Glomerular visceral epithelial cell (primary cell): ENCODE results near the gene BRCA2.

Experiments used
- DNase-seq: peaks from one replicate; pipeline ENCODE4 v3.0.0-alpha.2; 2016; ENCODE audit errors: extremely low spot score

BRCA2 gene

DNA sequence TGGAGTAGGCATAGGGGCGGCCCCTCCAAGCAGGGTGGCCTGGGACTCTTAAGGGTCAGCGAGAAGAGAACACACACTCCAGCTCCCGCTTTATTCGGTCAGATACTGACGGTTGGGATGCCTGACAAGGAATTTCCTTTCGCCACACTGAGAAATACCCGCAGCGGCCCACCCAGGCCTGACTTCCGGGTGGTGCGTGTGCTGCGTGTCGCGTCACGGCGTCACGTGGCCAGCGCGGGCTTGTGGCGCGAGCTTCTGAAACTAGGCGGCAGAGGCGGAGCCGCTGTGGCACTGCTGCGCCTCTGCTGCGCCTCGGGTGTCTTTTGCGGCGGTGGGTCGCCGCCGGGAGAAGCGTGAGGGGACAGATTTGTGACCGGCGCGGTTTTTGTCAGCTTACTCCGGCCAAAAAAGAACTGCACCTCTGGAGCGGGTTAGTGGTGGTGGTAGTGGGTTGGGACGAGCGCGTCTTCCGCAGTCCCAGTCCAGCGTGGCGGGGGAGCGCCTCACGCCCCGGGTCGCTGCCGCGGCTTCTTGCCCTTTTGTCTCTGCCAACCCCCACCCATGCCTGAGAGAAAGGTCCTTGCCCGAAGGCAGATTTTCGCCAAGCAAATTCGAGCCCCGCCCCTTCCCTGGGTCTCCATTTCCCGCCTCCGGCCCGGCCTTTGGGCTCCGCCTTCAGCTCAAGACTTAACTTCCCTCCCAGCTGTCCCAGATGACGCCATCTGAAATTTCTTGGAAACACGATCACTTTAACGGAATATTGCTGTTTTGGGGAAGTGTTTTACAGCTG lies at the start of gene BRCA2, which contains the start of gene ZAR1L:
Gene BRCA2, plus strand, starts transcription at position 271 of the 790 bp plus-strand sequence. CDS start 953 bp downstream, outside the sequence.
Gene ZAR1L, minus strand, starts transcription at position 126 of the 790 bp plus-strand sequence. CDS start 3,438 bp downstream, outside the sequence.
- DNase-seq = peak; percentile 91

DNA sequence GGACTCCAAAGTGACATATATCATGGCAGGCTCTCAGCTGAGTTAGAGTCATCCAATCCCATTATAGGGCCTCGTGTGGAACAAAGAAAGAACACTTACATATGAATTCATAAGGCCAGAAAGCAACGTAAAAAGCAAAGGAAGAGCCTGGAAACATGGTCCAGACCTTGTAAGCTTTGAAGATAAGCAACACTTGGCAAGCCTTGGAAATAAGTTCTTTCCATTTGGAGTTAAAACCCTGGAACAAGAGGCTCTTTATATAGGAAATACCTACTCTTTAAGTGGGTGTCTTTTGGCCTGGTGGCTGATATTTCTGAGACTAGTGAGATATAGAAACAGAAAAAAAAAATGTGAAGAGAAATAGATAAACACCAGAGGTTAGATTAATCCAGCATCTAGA lies 49.6 kb upstream of the BRCA2 start:
- DNase-seq = no peak

- no peak for DNase-seq
Observed at GRCh38 chr13:32266130-32266529, 49.2 kb upstream of the BRCA2 start.

GRCh38 chr13:32267836-32268439 lies 47.4 kb upstream of the BRCA2 start:
- DNase-seq = peak; percentile 30

- no peak for DNase-seq
Observed at GRCh38 chr13:32272021-32272683, 43.2 kb upstream of the BRCA2 start.

DNA sequence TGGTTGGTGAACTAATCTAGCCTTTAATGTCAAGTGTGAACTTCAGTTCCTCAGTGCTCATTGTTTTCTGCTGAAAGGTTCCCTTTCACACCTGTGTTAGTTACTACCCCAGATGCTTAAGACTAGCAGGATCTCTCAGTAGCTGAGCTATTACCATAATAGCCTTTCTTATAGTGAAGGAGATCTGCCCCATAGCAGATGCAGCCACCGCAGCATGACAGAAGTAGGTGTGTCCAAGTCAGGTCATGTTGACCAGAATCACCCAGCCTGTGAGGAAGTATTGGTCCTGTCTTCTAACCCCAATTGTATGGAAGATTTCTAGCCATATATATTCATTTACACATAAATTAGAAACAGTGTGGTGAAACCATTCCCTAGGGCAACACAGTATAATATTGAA lies 37.5 kb upstream of the BRCA2 start:
- no peak for DNase-seq

- no peak for DNase-seq
Observed at GRCh38 chr13:32278426-32278825, 36.9 kb upstream of the BRCA2 start.

- no peak for DNase-seq
Observed at GRCh38 chr13:32281096-32281495, 34.2 kb upstream of the BRCA2 start.

GRCh38 chr13:32282096-32282711 lies 33.1 kb upstream of the BRCA2 start:
- no peak for DNase-seq

GRCh38 chr13:32284927-32285632 lies 30.2 kb upstream of the BRCA2 start:
- peak; percentile 4 for DNase-seq

DNA sequence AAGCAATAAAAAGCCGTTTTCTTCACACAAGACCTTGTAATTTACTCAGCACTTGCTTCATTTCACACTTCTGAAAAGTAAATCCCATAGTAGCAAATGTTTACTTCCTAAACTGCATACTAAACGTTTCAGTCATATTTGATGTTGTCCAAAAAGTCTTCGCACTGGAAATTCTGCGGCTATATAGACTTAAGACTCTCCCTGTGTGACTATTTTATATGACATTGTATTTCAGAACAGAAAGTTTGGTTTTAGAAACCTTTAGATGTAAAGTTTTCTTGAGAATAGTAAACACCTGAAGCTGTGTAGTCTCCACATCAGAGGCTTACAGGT lies 29.7 kb upstream of the BRCA2 start:
- DNase-seq = no peak

- no peak for DNase-seq
Observed at GRCh38 chr13:32297206-32297605, 18.1 kb upstream of the BRCA2 start.

DNA sequence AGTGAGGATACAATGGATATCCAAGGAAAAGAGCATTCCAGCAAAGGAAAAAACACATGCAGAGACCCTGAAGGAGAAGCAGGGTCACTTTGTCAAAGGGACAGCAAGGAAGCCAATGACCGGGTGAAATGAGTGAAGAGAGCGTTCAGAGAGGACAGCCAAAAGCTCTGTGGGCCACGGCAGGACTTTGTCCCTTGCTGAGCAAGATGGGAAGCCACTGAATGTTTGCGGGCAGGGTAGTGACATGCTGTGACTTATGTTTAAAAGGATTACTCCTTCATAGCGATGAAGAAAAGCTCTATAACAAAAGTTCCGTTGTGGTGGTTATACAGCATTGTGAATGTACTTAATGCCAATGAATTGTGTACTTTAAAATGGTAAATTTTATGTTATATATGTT lies 16.6 kb upstream of the BRCA2 start:
- DNase-seq = no peak

DNA sequence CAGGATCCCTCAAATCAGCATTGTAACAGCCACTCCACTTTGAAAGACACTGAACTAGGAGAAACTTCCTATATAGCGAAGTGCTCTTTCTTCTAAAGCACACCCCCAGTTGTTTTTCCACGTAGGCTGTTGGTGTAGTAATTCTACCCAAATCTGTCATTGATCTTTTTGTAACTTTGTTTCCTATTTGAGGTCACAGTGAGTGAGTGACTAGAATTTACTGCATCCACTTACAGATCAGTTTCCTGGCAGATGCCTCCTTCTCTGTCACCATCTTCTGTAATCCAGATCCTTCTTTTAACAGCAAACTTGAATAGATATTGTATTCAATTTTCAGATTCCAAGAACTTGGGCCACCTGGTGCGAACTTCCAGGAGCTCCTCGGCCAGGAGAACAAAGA lies 15.4 kb upstream of the BRCA2 start:
- DNase-seq = no peak

GRCh38 chr13:32300406-32300805 lies 14.9 kb upstream of the BRCA2 start:
- DNase-seq = no peak

DNA sequence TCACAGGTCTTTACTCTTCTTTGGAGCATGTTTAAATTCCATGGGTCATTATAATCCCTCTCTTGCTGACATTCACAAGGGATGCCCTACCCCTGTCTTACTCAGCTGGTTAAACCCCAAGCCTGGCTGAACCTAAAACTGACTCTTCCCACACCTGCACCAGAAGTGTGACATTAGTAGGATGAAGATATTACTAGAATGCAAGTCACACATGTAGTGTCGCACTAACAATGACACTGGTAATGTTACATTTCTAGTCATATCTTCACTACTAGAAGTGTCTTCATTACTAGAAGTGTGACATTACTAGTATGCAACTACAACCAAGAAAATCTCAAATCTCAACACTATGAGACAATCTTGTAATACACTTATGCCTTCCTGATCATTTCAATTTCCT lies 14.4 kb upstream of the BRCA2 start:
- DNase-seq = no peak

DNA sequence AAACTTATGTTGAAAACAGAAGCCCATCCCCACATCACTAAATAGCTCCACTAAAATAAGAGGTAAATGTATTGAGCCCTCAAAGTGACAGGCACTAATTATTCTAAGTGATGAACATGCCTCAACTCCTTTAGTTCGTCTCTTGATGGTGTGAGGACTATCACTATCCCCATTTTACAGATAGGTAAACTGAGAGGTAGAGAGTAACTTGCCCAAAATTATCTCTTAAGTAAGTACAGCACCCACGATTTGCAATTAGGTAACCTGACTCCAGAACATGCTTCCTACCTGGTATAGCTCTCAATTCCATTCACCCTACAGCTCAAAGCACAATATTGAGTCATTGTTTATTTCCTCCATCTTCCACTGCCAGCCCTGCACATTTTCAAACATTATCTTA lies 12.8 kb upstream of the BRCA2 start:
- DNase-seq = no peak

GRCh38 chr13:32305646-32306045 lies 9.7 kb upstream of the BRCA2 start:
- no peak for DNase-seq

- DNase-seq = no peak
Observed at GRCh38 chr13:32309312-32310133, 5.8 kb upstream of the BRCA2 start.

DNA sequence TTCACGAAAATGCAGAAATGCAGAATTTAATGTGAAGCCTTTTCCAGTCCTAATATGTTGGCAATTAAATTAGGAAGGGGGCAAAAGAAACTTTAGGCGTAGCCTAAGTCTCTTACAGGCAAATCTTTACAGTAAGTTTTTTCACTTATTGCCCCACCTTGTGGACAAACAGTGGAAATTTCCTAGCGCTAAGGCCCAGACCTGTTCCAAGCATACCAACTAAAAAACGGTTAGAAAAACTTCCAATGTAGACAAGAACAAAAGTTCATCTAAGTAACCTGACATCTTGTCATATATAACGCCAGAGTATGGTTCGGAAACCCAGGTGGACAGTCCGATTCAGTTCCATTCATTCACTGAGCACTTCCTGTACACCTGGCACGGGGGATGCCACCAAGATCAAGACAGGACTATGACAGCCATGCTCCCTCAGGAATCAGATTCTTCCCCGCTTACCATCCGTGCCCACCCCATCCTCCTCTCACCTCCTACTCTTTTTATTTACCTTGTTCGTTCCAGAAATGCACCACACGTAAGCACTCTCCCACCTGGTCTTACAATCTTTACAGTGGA lies 5.1 kb upstream of the BRCA2 start:
- DNase-seq = peak; percentile 51
